Measurements from ENCODE around the gene FLYWCH2. TPM values are rescaled to one million over a fixed set of nuclear protein-coding genes. Genes with fewer than 3 reads are reported as not detected.

The FLYWCH2 gene, protein sequence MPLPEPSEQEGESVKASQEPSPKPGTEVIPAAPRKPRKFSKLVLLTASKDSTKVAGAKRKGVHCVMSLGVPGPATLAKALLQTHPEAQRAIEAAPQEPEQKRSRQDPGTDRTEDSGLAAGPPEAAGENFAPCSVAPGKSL
- 10 to 100 TPM; 21.5 to 24.7 TPM for total RNA-seq

DNA sequence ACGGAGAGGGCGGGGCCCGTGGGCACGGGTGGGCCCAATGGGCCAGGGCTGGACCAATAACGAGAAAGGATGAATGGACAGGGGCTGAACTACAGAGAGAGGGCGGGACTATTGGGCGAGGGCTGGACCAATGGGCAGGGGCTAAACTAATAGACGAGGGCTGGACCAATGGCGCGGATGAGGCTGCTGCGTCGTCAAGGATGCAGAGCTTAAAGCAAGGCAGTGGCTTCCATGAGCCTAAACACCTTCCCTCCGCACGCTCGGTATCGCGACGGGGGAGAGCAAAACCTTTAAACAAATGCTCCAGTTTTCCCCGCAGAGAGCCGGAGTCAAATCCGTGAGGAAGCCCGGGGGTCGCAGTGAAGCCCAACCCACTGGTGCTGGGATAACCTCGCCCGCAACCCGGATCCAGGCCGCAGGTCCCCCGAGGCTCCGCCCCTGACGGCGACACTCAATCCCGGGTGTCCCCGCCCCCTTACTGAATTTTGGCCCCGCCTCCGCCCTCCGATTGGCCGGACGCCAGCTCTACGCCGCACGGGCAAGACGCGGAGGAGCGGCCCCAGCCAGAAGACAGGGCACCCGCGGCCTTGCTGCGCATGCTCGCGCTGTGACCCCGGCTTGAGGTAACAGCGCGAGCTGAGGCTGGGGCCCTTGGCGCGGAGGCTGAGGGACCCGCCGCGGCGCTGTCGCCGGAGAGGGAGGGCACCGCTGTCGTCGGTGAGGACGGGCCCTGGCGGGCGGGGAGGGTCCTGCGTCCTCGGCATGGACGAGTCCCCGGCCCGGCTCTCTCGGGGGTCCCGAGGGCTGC, at the start of gene FLYWCH2:
Gene FLYWCH2, plus strand, starts transcription at position 566 of the 808 bp plus-strand sequence. CDS start 13,235 bp downstream, outside the sequence.
- H3K9me3 Mint-ChIP-seq: no peaks in the 10 kb centered on the region
- peak within 1 kb of the TSS; percentile 81 to 82 for H3K27ac Mint-ChIP-seq
- ATAC-seq (peak; percentile 96 to 97), DNase-seq (ENCODE audit: low spot score) (peak; percentile 99)
- H3K27me3 Mint-ChIP-seq: no peaks in the 10 kb centered on the region
- H3K36me3 Mint-ChIP-seq: no peaks in the 10 kb centered on the region
- H3K4me1 Mint-ChIP-seq (ENCODE audit: low read depth in 2 of 2): peaks cover 7 to 10% of the 10 kb centered on the region in 2 donors
- H3K4me3 Mint-ChIP-seq: peak within 1 kb of the TSS; percentile 90

DNA sequence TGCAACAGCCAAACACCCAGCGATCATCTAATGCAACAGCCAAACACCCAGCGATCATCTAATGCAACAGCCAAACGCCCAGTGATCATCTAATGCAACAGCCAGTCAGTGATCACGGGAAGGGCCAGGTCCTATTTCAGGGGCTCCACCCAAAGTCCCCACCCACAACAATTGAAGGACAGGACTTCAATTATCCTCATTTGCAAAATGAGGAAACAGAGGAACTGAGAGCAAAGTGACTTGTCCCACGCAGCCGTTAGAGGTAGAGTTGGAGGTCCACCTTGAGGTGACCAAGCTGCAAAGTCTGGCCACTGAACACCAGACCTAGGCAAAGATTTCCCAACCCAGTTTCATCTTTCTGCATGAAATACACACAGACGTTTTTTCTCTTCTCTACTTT, 49.2 kb upstream of the FLYWCH2 start:
- peak; percentile 45 for DNase-seq (ENCODE audit: low spot score)
- Mint-ChIP-seq H3K4me3 (no peak overlapping the region), H3K4me1 (ENCODE audit: low read depth in 2 of 2) (peaks cover 15 to 42% of the 10 kb centered on the region in 2 donors), H3K27me3 (no peaks in the 10 kb centered on the region), H3K9me3 (no peaks in the 10 kb centered on the region), H3K27ac (no peak overlapping the region), H3K36me3 (no peaks in the 10 kb centered on the region)
- no peak for ATAC-seq

DNA sequence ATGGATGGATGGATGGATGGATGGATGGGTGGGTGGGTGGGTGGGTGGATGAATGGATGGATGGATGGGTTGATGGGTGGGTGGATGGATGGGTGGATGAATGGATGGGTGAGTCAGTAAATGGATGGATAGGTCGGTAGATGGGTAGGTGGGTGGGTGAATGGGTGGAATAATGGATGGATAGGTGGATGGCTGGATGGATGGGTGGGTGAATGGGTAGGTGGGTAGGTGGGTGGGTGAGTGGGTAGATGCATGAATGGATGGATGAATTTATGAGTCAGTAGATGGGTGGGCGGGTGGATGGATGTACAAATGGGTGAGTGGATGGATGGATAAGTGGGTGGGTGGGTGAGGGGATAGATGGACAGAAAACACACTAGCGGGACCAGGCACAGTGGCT, 48.0 kb upstream of the FLYWCH2 start:
- ATAC-seq (no peak), DNase-seq (ENCODE audit: low spot score) (no peak)
- Mint-ChIP-seq H3K4me3 (no peak overlapping the region), H3K9me3 (no peaks in the 10 kb centered on the region), H3K4me1 (ENCODE audit: low read depth in 2 of 2) (peaks cover 27 to 49% of the 10 kb centered on the region in 2 donors), H3K36me3 (no peaks in the 10 kb centered on the region), H3K27me3 (no peaks in the 10 kb centered on the region), H3K27ac (peak overlapping the region in 1 of 2 donors; percentile 62)

DNA sequence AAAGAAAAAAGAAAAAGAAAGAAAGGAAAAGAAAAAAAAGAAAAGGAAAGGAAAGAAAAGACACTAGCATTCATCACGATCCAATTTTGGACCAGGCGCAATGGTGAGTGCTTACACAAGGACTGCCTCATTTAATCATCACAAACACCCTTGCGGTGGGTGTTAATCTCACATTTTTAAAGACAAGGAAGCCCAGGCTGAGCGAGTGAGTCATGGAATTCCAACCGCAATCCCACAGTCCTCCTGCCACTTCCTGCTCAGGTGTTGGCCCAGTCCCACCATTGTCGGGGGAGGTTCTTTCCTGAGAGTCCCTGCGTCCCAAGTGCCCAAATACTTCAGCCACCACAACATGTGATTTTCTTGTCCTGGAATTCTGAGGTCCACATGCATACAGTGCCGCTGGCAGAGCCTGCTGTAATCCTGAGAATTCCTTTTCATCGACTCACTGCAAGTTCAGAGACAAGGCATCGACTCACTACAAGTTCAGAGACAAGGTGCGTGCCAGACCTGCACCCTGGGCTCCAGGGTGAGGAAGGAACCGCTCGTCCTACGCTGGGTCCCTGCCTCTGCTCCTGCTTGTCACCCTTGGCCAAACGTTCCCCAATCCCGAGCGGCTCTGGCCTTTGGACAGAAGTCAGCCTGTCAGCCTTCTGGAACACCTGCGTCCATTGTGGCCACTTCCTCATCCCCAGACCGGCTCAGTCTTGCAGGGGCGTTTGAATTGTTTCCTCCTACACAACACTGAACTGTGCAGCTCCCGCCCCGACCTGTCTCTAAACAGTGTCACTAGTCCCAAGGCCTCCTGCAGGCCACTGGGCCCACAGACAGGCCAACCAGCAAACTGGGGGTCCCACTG, 47.1 kb upstream of the FLYWCH2 start:
- no peaks in the 10 kb centered on the region for H3K36me3 Mint-ChIP-seq
- no peaks in the 10 kb centered on the region for H3K9me3 Mint-ChIP-seq
- H3K27me3 Mint-ChIP-seq: no peaks in the 10 kb centered on the region
- no peak overlapping the region for H3K27ac Mint-ChIP-seq
- DNase-seq (ENCODE audit: low spot score) (no peak), ATAC-seq (no peak)
- H3K4me3 Mint-ChIP-seq: no peak overlapping the region
- H3K4me1 Mint-ChIP-seq (ENCODE audit: low read depth in 2 of 2): peaks cover 29 to 48% of the 10 kb centered on the region in 2 donors

DNA sequence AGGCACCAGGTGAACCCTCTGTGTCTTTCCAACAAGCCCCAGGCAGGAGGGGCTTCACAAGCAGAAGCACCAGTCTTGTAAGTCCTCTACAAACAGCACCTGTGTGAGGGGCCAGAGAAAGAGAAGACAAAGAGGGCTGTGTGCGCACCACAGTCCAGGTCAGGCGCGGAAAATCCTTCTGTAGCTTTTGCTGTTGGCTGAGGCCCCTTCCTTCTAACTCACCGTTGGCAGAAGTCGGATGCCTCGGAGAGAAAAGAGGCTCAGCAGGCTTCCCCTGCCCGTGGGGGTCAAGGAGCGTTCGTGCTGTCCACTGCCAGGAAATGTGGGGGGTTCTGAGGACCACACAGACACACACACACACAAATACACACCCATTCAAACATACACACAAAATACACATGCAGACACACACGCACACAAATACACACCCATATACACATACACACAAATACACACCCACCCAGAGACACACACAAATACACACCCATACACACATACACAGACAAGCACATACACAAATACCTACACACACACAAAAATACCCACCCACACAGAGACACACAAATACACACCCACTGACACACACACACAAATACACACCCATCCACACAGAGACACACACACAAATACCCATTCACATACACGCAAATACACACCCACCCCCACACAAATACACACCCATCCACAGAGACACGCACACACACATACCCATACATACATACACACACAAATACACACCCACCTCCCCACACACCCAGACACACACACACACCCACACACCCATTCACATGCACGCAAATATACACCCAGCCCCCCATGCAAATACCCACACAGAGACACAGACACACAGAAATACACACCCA, 46.1 kb upstream of the FLYWCH2 start:
- Mint-ChIP-seq H3K27me3 (no peaks in the 10 kb centered on the region), H3K4me3 (no peak overlapping the region), H3K4me1 (ENCODE audit: low read depth in 2 of 2) (peaks cover 29 to 47% of the 10 kb centered on the region in 2 donors), H3K36me3 (no peaks in the 10 kb centered on the region), H3K27ac (peak overlapping the region; percentile 1 to 8), H3K9me3 (no peaks in the 10 kb centered on the region)
- DNase-seq (ENCODE audit: low spot score) (no peak), ATAC-seq (no peak)

DNA sequence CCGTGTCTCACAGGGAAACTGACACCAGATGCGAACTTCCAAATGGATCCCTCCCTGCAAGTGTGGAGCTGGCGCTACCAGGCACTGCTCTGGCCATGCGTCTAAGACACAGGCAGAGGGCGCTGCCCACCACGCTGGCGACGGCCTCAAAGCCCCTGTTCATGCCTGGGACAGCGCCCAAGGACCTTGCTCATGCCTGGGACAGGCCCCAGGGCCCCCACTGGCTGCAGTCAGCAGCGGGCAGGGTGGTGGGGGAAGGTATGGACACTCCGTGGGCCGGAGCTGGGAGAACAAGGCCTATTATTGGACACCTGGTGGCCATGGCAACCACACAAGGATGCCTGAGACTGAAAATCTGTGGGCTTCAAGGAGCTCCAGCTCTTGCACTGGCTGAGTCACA, 44.1 kb upstream of the FLYWCH2 start:
- ATAC-seq: peak in 1 of 2 donors; percentile 32
- H3K9me3 Mint-ChIP-seq: no peaks in the 10 kb centered on the region
- peak overlapping the region; percentile 64 to 65 for H3K27ac Mint-ChIP-seq
- no peaks in the 10 kb centered on the region for H3K36me3 Mint-ChIP-seq
- peaks cover 37 to 48% of the 10 kb centered on the region in 2 donors for H3K4me1 Mint-ChIP-seq (ENCODE audit: low read depth in 2 of 2)
- H3K4me3 Mint-ChIP-seq: no peak overlapping the region
- DNase-seq (ENCODE audit: low spot score): peak; percentile 66
- no peaks in the 10 kb centered on the region for H3K27me3 Mint-ChIP-seq

DNA sequence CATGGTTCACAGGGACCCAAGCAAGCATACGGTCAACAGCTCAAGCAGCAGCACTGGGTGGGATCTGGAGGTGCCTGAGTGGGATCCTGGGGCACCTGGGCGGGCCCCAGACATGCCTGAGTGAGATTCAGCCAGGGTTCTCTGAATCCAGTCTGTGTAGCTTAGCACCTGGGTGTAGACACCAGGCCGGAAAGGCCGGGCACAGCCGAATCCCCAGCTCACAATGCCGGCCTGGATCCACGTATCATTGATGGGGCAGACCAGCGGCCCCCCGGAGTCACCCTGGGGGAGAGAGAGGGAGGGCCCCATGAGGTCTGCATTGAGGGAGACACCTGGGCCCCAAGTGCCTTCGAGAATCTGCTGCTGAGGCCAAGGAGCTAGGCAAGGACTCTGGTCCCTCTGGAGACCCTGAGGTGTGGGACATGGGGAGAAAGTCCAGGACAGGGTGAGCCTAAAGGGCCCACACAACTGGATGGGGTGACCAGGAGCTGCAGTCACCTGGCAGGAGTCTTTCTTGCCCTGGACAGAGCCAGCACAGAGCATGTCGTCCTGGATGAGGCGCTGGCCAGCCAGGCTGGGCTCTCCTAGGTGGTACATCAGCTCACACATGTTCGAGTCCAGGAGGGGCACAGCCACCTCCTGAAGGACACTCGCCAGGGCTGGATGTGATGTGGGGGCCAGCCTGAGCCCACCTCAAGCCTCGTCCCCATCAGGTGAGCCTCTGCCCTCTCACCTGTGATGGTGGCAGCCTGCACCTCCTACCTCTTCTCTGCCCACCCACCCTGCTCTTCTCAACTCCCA, 43.2 kb upstream of the FLYWCH2 start:
- H3K27ac Mint-ChIP-seq: peak overlapping the region; percentile 64 to 65

DNA sequence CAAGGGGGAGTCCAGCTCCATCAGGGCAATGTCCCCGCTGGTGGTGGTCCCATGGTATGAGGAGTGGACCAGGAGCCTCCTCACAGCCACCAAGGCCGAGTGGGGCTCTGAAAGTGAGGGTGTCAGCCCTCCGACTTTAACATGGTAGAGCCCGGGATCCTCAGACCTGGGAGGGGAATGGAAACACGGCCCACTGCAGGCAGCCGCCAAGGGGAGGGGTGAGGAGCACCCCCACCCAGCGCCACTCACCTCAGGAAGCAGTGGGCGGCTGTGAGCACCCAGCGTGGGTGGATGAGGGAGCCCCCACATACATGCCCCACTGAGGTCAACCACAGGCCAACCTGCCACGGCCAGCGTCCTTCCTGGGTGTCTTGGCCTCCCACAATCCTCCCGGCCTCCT, 42.1 kb upstream of the FLYWCH2 start:
- Mint-ChIP-seq H3K4me3 (peak overlapping the region; percentile 93), H3K4me1 (ENCODE audit: low read depth in 2 of 2) (peaks cover 45% of the 10 kb centered on the region in 2 donors), H3K27ac (peak overlapping the region; percentile 93 to 96), H3K27me3 (no peaks in the 10 kb centered on the region), H3K36me3 (no peaks in the 10 kb centered on the region), H3K9me3 (no peaks in the 10 kb centered on the region)
- ATAC-seq (no peak), DNase-seq (ENCODE audit: low spot score) (peak; percentile 83)

More for the DNA sequence above, 43.2 kb upstream of the FLYWCH2 start:
- Mint-ChIP-seq H3K4me3 (peak overlapping the region; percentile 42), H3K9me3 (no peaks in the 10 kb centered on the region), H3K36me3 (no peaks in the 10 kb centered on the region), H3K4me1 (ENCODE audit: low read depth in 2 of 2) (peaks cover 40 to 47% of the 10 kb centered on the region in 2 donors), H3K27me3 (no peaks in the 10 kb centered on the region)
- DNase-seq (ENCODE audit: low spot score) (peak; percentile 51), ATAC-seq (no peak)

DNA sequence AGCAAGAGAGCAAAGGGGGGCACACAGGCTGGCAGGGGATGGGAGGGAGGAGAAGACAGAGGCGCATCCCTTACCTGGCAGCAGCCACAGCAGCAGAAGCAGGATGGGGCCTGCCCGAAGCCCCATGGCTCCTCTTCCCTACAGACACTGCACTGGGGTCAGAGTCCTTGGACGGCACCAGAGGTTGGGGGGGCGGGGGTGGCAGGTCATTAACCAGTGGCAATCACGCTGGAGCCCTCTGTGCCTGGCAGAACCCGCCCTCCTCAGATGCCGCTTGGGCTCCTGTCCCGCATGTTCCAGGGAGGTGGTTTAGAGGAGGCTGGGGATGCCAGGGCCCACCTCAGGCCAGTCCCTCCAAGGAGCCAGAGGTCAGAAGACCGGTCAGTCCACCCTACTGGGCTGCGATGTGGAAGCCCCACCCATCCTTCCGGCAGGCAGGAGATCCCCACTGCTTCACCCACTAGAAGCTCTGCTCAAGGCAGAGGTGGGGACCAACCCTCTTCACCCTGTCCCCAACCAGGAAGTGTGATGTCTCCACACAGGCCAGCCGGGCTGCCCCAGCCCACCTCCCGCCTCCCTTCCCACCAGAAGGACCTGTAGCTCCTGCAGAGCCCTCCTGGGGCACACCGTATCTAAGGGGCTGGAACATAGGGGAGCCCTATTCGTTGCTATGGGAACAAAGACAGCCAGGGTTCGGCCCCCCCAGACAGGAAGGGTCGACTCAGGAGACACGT, 41.2 kb upstream of the FLYWCH2 start:
- ATAC-seq: peak; percentile 82 to 91
- H3K36me3 Mint-ChIP-seq: no peaks in the 10 kb centered on the region
- DNase-seq (ENCODE audit: low spot score): peak; percentile 90
- peaks cover 48 to 49% of the 10 kb centered on the region in 2 donors for H3K4me1 Mint-ChIP-seq (ENCODE audit: low read depth in 2 of 2)
- peak overlapping the region; percentile 93 to 96 for H3K27ac Mint-ChIP-seq
- H3K9me3 Mint-ChIP-seq: no peaks in the 10 kb centered on the region
- no peaks in the 10 kb centered on the region for H3K27me3 Mint-ChIP-seq
- peak overlapping the region; percentile 93 for H3K4me3 Mint-ChIP-seq

DNA sequence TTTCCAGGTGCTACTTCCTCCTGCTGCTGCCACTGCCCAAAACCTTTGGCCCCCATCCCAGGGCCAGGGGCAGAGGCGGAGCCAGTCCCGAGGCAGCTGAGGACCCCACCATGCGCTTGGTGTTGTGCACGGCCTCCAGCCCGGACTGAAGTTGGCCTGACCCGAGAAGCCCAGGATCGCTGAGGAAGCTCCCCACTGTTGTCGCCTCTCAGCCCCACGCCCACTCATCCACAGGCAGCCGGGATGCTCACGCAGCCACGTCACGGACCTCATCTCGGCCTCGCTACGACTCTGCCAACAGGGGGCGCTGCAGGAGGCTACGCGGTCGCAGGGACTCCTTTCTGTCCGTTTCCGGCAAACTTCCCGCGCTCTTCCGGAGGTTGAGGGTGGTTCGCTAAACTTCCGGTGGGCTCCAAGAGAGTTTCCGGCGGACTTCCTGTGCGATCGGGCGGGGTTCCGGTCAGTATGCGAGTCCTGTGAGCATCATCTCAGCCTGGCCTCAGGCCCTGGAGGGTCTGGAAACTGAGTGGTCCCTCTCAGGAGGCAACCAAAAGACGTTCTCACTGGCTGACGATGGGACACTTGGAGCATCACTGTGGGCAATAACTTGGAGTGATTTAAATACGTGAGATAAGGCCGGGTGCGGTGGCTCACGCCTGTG, 40.5 kb upstream of the FLYWCH2 start:
- H3K4me1 Mint-ChIP-seq (ENCODE audit: low read depth in 2 of 2): peaks cover 47% of the 10 kb centered on the region in 2 donors
- DNase-seq (ENCODE audit: low spot score) (peak; percentile 95), ATAC-seq (peak; percentile 76 to 85)
- H3K9me3 Mint-ChIP-seq: no peaks in the 10 kb centered on the region
- H3K4me3 Mint-ChIP-seq: peak overlapping the region; percentile 93
- no peaks in the 10 kb centered on the region for H3K27me3 Mint-ChIP-seq
- H3K36me3 Mint-ChIP-seq: no peaks in the 10 kb centered on the region
- peak overlapping the region; percentile 93 to 96 for H3K27ac Mint-ChIP-seq

DNA sequence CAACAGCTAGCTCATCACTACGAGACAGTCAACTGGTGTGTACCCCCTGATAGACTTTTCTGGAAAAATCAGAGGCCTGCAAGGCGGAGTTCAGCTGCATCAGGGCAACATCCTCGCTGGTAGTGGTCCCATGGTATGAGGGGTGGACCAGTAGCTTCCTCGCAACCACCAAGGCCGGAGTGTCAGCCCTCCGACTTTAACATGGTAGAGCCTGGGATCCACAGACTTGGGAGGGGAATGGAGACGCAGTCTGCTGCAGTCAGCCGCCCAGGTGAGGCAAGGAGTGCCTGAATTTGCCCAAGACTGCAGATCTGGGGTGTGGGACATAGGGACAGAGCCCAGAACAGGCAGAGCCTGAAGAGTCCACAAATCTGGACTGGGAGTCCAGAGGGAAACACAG, 39.5 kb upstream of the FLYWCH2 start:
- Mint-ChIP-seq H3K27me3 (no peaks in the 10 kb centered on the region), H3K4me3 (no peak overlapping the region), H3K36me3 (no peaks in the 10 kb centered on the region), H3K9me3 (no peaks in the 10 kb centered on the region), H3K4me1 (ENCODE audit: low read depth in 2 of 2) (peaks cover 40% of the 10 kb centered on the region in 2 donors), H3K27ac (no peak overlapping the region)
- DNase-seq (ENCODE audit: low spot score) (no peak), ATAC-seq (no peak)

Data from natural killer cell treated with Interleukin-12 subunit alpha and Interleukin-12 subunit beta and Interleukin-15 and Interleukin-18, amount 100 ng/mL, for 72 hours (primary cell).